Fibroblast of skin of back (primary cell): ENCODE measurements around the gene ADAMTS16.

ENCODE experiments used
- DNase-seq: peaks from one replicate; pipeline ENCODE4 v3.0.0-alpha.2; 2013

ADAMTS16 gene

DNA sequence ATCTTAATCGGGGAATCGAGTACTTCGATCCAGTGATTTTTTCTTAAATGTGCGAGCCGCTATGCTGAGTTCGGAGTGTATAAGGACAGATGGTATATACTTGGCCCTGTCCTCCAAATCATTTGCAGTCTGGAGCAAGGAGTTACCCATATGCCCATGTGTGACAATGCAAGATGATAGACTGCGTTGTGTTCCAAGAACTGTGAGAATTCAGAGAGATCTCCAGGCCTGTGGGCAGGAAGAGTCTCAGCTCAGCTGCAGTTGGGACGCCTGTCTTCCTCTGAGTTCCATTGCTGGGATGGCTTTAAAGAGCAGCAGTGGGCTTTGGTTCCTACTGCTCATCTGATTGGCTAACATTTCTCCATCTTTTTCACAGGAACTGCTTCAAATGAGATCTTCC, 106.6 kb downstream of the ADAMTS16 start:
- DNase-seq = no peak

GRCh38 chr5:5250758-5251157, 110.6 kb downstream of the ADAMTS16 start:
- no peak for DNase-seq

DNA sequence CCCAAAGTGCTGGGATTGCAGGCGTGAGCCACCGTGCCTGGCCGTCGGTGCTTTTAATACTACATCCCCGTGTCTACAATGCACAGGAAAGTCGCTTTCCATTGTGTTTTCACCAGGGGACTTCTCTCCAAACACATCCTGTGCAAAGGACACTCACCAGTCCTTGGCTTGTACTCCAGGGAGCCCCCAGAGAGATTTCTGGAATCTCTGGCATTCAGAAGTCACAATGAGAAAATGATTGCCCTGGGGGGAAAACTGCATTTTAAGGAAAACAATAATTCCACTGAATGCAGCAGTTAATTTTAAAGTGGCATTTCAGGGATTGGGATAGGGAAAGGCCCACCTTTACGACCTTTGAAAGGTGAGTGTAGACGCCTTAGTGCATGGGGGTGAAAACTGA, 112.0 kb downstream of the ADAMTS16 start:
- DNase-seq = peak; percentile 49

GRCh38 chr5:5257353-5257752, 117.2 kb downstream of the ADAMTS16 start:
- DNase-seq = no peak

- DNase-seq = no peak
Measured at GRCh38 chr5:5258564-5258963, 118.4 kb downstream of the ADAMTS16 start.

DNA sequence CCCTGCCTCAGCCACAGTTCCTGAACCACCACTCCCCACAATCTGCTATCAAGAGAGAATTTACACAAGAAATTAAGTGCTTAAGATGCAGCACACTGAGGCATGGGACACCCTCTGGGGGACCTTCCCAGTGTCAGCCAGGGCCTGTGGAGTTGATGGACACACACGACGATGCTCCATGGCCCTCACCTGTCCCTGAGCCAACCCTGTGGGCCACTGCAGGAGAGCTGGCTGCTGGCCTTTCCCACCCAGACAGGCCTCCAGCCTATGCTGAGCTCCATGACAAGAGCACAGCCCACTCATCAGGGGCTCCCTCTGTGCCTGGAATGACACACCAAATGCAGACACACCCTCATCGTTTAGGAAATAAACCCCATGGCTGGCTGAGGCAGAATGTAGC, 124.6 kb downstream of the ADAMTS16 start:
- DNase-seq = no peak

- DNase-seq = no peak
Measured at GRCh38 chr5:5266297-5266696, 126.2 kb downstream of the ADAMTS16 start.

DNA sequence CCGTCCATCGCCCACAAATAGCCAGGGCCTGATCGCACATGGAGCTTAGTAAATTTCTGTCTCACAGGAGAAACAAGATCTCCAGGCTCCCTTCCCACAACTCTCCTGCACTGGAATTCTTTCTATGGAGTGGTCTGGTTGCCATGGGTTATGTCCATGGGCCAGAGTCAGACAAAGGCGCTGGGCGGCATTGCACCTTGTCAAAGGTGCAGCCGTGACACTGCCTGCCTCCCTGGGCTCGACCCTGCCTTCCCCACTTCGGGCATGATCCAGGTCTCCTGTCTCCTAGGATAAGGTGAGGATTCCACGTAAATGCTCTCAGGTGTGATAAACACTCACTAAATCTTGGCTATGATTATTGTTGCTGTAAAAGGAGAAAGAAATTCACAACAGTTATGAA, 130.0 kb downstream of the ADAMTS16 start:
- no peak for DNase-seq

GRCh38 chr5:5270958-5271785, 131.0 kb downstream of the ADAMTS16 start:
- DNase-seq = peak; percentile 89

DNA sequence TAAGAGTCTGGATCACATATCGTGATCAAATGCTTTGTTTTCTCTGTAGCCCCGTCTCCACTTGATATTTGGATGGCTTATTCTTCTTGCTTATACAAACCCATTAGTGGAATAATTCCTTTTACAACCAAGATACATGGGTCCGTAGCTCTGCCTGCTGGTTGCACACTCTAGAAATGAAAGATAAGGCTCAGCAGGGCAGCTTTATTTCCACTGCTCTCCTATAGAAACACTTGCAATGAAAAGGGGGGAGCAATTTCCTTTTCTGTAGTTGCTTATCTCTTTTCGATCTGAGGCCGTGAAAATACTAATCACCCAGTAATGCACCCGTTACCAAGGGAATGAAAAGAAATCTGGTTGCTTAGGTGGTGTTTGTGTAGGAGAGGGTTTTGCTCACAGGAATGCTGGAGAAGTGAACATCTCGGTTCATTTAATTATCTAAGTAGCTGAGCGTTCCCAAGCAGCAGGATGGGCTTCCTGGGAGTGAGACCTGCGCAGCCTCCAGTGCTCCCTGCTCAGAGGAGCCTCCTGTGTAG, 131.7 kb downstream of the ADAMTS16 start:
- peak; percentile 40 for DNase-seq

DNA sequence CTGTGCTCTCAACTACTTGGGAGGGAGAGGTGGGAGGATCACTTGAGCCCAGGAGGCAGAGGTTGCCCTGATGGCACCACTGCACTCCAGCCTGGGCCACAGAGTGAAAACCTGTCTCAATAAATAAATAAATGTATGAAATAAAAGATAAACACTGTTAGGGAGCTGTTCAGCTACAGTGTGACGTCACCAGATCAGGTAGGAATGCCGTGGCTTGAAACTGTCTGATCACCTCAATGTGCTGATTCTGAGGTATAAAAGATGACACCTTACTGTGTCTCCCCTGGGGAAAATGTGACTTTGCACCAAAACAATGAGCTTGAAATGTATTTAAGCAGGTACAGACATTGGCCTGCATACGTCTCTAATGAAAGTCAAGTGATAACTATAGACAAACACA, 133.3 kb downstream of the ADAMTS16 start:
- DNase-seq = no peak

DNA sequence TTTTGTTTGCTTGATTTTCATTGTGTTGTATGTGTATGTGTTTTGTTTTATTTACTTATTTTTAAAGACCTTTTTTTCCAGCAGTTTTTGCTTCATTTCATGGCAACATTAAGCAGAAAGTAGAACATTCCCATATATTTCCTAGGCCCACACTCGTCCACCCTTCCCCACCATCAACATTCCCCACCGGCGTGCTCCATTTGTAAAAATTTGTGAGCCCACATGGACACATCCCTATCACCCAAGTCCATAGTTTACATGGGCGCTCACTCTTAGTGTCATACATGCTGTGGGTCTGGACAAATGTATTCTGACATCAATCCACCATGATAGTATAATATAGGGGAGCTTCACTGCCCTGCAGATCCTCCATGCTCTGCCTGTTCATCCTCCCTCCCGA, 133.8 kb downstream of the ADAMTS16 start:
- no peak for DNase-seq

DNA sequence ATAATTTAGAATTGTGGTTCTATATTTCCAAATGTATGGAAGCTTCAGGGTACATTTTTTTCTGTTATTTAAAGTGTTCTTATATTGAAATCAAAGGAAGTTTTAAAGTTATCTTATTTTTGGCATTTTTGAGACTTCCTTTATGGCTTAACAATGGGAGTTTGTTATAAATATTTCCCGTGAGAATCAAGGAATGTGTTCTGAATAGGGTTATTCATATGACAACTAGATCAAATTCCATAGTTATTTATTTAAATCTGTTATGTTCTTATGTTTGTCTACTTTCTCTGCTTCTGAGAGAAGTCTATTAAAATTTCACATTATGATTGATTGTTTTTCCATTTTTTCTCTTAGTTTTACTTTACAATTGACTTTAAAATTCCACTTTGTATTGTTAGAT, 135.1 kb downstream of the ADAMTS16 start:
- DNase-seq = no peak

DNA sequence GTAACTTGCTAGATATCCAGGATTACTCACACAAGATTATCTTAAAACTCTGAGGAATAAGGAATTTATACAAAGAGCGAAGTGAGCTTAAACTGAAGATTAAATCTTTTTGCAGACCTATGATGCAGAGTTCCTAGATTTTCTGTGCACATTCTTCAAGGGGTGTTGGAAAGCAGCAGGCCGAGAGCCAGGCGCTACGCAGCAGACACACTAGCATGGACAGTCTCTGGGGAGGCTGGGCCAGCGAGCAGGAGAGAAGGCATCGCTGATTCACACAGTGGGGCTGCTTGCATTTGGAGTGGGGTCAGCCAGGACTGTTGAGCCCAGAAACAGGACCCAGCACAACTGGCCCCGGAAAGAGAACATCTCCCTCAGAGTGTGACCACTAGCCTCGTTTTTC, 136.3 kb downstream of the ADAMTS16 start:
- DNase-seq = no peak

- DNase-seq = no peak
Measured at GRCh38 chr5:5276951-5277517, 136.9 kb downstream of the ADAMTS16 start.

- no peak for DNase-seq
Measured at GRCh38 chr5:5278201-5278814, 138.2 kb downstream of the ADAMTS16 start.

- no peak for DNase-seq
Measured at GRCh38 chr5:5278815-5279381, 138.8 kb downstream of the ADAMTS16 start.

- peak; percentile 19 for DNase-seq
Measured at GRCh38 chr5:5285906-5286305, 145.8 kb downstream of the ADAMTS16 start.

GRCh38 chr5:5287419-5287818, 147.3 kb downstream of the ADAMTS16 start:
- DNase-seq = no peak

- DNase-seq = peak; percentile 42
Measured at GRCh38 chr5:5288201-5288600, 148.1 kb downstream of the ADAMTS16 start.

- no peak for DNase-seq
Measured at GRCh38 chr5:5289537-5289936, 149.4 kb downstream of the ADAMTS16 start.

DNA sequence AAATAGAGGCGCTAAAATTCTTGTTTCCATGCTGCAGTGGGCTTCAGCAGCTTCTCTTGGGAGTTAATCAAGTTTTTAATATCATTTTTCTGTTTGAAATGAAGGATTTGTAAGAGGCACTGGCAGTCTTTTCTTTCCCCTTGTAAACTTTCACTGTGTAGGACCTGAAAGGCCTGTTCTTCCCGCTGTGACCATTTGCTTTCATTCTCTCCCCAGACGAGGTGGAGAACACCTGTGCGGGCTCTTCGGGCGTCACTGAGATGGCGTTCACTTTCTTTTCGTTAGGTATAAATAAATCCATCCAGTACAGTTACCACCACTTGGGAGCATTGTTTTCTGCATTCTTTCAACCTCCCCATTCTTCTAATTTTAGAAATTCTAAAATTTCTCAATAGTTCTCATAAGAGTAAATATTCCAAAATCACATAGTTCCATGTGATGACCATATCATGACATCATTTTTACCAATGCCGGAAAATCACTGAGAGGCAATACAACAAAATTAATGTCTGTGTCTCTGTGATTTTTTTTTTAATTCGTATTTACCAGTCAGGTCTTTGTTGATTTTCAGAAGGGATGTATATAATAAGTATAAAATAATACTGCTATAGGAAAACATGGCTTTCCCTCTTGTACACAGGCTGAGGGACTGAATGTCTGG, 150.7 kb downstream of the ADAMTS16 start:
- no peak for DNase-seq

DNA sequence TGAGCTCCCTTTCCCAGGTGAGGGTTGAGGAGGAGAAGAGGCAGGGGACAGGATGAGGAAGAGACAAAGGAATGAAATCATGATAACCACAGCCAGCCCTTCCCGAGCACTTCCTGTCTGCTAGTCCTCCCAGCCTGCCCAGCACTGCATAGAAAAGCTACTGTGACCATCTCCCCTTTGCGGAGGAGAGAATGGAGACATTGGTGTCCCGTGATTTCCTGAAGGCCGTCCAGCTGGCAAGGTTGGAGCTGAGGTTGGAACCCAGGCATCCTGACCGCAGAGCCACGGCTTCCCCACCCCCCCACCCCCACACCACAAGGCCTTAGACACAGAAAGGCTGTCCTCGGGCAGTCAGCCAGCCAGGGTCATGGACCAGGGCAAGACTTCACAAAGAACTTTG, 151.2 kb downstream of the ADAMTS16 start:
- DNase-seq = peak; percentile 52
